OCI-M2 (cell line): Measurements from ENCODE around the gene CD37.
"Not testable (repeated sequence)": the region's sequence is repeated elsewhere in the genome, so short reads cannot be mapped to it uniquely, and the experiment has no call there.

Source experiments
- DNase-seq: peaks from one replicate; lab custom pipeline; 2025; ENCODE audit not compliant: unreplicated experiment; lab: John Stamatoyannopoulos, UW

CD37 gene

GRCh38 chr19:49327878-49328544, 7.2 kb upstream of the CD37 start:
- no peak for DNase-seq

- no peak for DNase-seq
Observed at GRCh38 chr19:49328741-49329140, 6.5 kb upstream of the CD37 start.

GRCh38 chr19:49331187-49331586, 4.0 kb upstream of the CD37 start:
- DNase-seq, result not testable (repeated sequence)

GRCh38 chr19:49331616-49332055, 3.6 kb upstream of the CD37 start:
- DNase-seq, result no peak

- not testable (repeated sequence) for DNase-seq
Observed at GRCh38 chr19:49332691-49333417, 2.4 kb upstream of the CD37 start.

GRCh38 chr19:49333418-49333805, 1.8 kb upstream of the CD37 start:
- no peak for DNase-seq

- DNase-seq, result no peak
Observed at GRCh38 chr19:49333811-49334288, 1.4 kb upstream of the CD37 start.

GRCh38 chr19:49335784-49336481, 727 bp downstream of the CD37 start:
- DNase-seq, result no peak

GRCh38 chr19:49336482-49337266, 1.5 kb downstream of the CD37 start:
- no peak for DNase-seq

- DNase-seq, result no peak
Observed at GRCh38 chr19:49337267-49338022, 2.2 kb downstream of the CD37 start.

- no peak for DNase-seq
Observed at GRCh38 chr19:49338023-49338677, 2.9 kb downstream of the CD37 start.

- no peak for DNase-seq
Observed at GRCh38 chr19:49338691-49339300, 3.6 kb downstream of the CD37 start.

- no peak for DNase-seq
Observed at GRCh38 chr19:49339301-49340068, 4.3 kb downstream of the CD37 start.

GRCh38 chr19:49340069-49340864, 5.1 kb downstream of the CD37 start:
- no peak for DNase-seq

GRCh38 chr19:49340865-49341718, 5.9 kb downstream of the CD37 start:
- DNase-seq, result no peak

- DNase-seq, result no peak
Observed at GRCh38 chr19:49342291-49342721, 7.1 kb downstream of the CD37 start.

- DNase-seq, result no peak
Observed at GRCh38 chr19:49343123-49343522, 7.9 kb downstream of the CD37 start.
